MM.1S (cell line): ENCODE results near the gene CLIC5.

Source experiments
- DNase-seq: peaks from one replicate; pipeline ENCODE4 v3.0.0-alpha.2; 2015
- H2AFZ ChIP-seq: fragments of 300-600 bp; sonication (generic); 2 replicates; pipeline ENCODE4 v1.6.0; 2016; ENCODE audit warnings: antibody characterized with exemption, low read length
- H3F3A ChIP-seq: fragments of 300-600 bp; sonication (generic); 2 replicates; pipeline ENCODE4 v1.6.1; 2016; ENCODE audit warnings: mild to moderate bottlenecking, antibody characterized with exemption, low read length, moderate library complexity, mixed read lengths; ENCODE audit not compliant: insufficient read depth
- H3K27ac ChIP-seq: fragments of 300-600 bp; sonication (generic); 2 replicates; pipeline ENCODE4 v1.5.1; 2016; ENCODE audit warnings: mild to moderate bottlenecking, low read length
- H3K27me3 ChIP-seq: fragments of 300-600 bp; sonication (generic); replicated peaks from 2 replicates; pipeline ENCODE4 v1.6.0; 2016; ENCODE audit warnings: low read length; ENCODE audit not compliant: insufficient read depth
- H3K36me3 ChIP-seq: fragments of 300-600 bp; sonication (generic); replicated peaks from 2 replicates; pipeline ENCODE4 v1.6.1; 2016; ENCODE audit warnings: mild to moderate bottlenecking, low read length, mixed read lengths; ENCODE audit not compliant: insufficient read depth
- H3K4me1 ChIP-seq: fragments of 300-600 bp; sonication (generic); 2 replicates; pipeline ENCODE4 v1.6.1; 2016; ENCODE audit warnings: low read length, mixed read lengths
- H3K4me2 ChIP-seq: fragments of 300-600 bp; sonication (generic); 2 replicates; pipeline ENCODE4 v1.6.0; 2016; ENCODE audit warnings: low read depth, low read length
- H3K4me3 ChIP-seq: fragments of 300-600 bp; sonication (generic); 2 replicates; pipeline ENCODE4 v1.5.1; 2016; ENCODE audit warnings: low read length, mixed read lengths
- H3K79me2 ChIP-seq: fragments of 300-600 bp; sonication (generic); 2 replicates; pipeline ENCODE4 v1.6.1; 2016; ENCODE audit warnings: mixed run types, low read length, mixed read lengths
- H3K9ac ChIP-seq: fragments of 300-600 bp; sonication (generic); 2 replicates; pipeline ENCODE4 v1.6.1; 2016; ENCODE audit warnings: low read length, mixed read lengths
- H3K9me2 ChIP-seq: fragments of 300-600 bp; sonication (generic); replicated peaks from 2 replicates; pipeline ENCODE4 v1.6.1; 2016; ENCODE audit warnings: mild to moderate bottlenecking, low read length, mixed read lengths; ENCODE audit not compliant: insufficient read depth
- H3K9me3 ChIP-seq: fragments of 300-600 bp; sonication (generic); replicated peaks from 2 replicates; pipeline ENCODE4 v1.6.1; 2016; ENCODE audit warnings: mild to moderate bottlenecking, low read length, mixed read lengths; ENCODE audit not compliant: insufficient read depth
- H4K20me1 ChIP-seq: fragments of 300-600 bp; sonication (generic); 2 replicates; pipeline ENCODE4 v1.6.1; 2016; ENCODE audit warnings: mild to moderate bottlenecking, low read length, moderate library complexity, mixed read lengths; ENCODE audit not compliant: insufficient read depth
- EZH2 ChIP-seq: fragments of 300-600 bp; sonication (generic); optimal IDR thresholded peaks from 2 replicates; pipeline ENCODE3; 2017; ENCODE audit warnings: low read depth, mild to moderate bottlenecking, antibody characterized with exemption, low read length, mixed read lengths
- EZH2phosphoT487 ChIP-seq: fragments of 300-600 bp; sonication (generic); IDR thresholded peaks from 2 replicates; pipeline ENCODE4 v1.6.1; 2018; ENCODE audit warnings: antibody characterized with exemption, low read length
- TF ChIP-seq, protein P1 (sequence below): fragments of 300-600 bp; sonication (generic); IDR thresholded peaks from 2 replicates; pipeline ENCODE4 v1.5.1; 2016; ENCODE audit warnings: antibody characterized with exemption, low read length, mixed read lengths

The CLIC5 gene

DNA sequence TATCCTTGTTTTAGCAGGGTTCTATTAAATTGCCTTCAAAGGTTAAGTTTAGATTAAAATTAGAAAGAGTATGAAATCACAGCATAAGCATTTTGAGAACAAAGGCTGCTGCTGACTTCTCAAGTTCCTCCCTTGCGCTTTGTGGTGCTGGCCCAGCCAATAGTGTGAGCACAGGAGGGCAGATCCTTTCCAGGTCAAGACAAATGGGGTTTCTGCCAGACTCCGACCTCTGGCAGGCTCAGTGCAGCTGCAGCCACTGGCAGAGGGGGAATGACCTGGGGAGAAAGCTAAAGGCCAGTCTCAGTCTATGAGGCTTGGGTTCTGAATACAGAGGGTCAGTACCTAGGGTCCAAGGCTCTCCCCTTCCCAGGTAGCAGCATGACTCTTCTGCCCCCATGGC is 27.0 kb downstream of the CLIC5 start:
- TF ChIP-seq, protein P1, sequence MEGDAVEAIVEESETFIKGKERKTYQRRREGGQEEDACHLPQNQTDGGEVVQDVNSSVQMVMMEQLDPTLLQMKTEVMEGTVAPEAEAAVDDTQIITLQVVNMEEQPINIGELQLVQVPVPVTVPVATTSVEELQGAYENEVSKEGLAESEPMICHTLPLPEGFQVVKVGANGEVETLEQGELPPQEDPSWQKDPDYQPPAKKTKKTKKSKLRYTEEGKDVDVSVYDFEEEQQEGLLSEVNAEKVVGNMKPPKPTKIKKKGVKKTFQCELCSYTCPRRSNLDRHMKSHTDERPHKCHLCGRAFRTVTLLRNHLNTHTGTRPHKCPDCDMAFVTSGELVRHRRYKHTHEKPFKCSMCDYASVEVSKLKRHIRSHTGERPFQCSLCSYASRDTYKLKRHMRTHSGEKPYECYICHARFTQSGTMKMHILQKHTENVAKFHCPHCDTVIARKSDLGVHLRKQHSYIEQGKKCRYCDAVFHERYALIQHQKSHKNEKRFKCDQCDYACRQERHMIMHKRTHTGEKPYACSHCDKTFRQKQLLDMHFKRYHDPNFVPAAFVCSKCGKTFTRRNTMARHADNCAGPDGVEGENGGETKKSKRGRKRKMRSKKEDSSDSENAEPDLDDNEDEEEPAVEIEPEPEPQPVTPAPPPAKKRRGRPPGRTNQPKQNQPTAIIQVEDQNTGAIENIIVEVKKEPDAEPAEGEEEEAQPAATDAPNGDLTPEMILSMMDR: no peak
- TF ChIP-seq EZH2phosphoT487 (no peak), EZH2 (no peak)
- Histone ChIP-seq H3K9me3 (no peaks in the 10 kb centered on the region), H3K36me3 (no peaks in the 10 kb centered on the region), H3K4me1 (peaks cover 16% of the 10 kb centered on the region), H3F3A (peaks cover 8% of the 10 kb centered on the region; the same call in 1 of the 2 replicates), H3K79me2 (no peaks in the 10 kb centered on the region), H2AFZ (no peak overlapping the region), H3K27ac (no peak overlapping the region), H3K9me2 (no peaks in the 10 kb centered on the region), H3K27me3 (0 out of 2 replicates have a peak, but pooled peaks cover 5% of the 10 kb centered on the region), H3K4me3 (no peak overlapping the region), H3K9ac (no peak overlapping the region), H4K20me1 (no peaks in the 10 kb centered on the region), H3K4me2 (no peak overlapping the region)
- no peak for DNase-seq

DNA sequence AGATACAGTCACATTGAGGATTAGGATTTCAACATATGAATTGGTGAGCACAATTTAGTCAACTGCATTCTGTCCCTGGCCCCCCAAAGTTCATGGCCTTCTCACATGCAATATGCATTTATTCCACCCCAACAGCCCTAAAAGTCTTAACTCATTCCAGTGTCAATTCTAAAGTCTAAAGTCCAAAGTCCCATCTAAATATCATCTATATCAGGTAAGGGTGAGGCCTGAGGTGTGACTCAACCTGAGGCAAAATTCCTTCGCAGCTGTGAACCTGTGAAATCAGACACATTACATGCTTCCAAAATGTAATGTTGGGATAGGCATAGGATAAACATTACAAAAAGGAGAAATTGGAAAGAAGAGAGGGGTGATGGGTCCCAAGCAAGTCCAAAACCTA is 27.8 kb downstream of the CLIC5 start:
- 0 out of 2 replicates have a peak, but pooled peaks cover 5% of the 10 kb centered on the region for H3K27me3 ChIP-seq
- no peak overlapping the region for H3K9ac ChIP-seq
- H3K9me2 ChIP-seq: no peaks in the 10 kb centered on the region
- H3K4me3 ChIP-seq: no peak overlapping the region
- H3K79me2 ChIP-seq: no peaks in the 10 kb centered on the region
- H3K27ac ChIP-seq: no peak overlapping the region
- H3K4me1 ChIP-seq: peaks cover 16% of the 10 kb centered on the region
- no peak for DNase-seq
- H4K20me1 ChIP-seq: no peaks in the 10 kb centered on the region
- H3K36me3 ChIP-seq: no peaks in the 10 kb centered on the region
- peaks cover 8% of the 10 kb centered on the region; the same call in 1 of the 2 replicates for H3F3A ChIP-seq
- H3K9me3 ChIP-seq: no peaks in the 10 kb centered on the region
- no peak overlapping the region for H3K4me2 ChIP-seq
- no peak overlapping the region for H2AFZ ChIP-seq
- TF ChIP-seq EZH2 (no peak), EZH2phosphoT487 (no peak)
- TF ChIP-seq, protein P1: no peak

DNA sequence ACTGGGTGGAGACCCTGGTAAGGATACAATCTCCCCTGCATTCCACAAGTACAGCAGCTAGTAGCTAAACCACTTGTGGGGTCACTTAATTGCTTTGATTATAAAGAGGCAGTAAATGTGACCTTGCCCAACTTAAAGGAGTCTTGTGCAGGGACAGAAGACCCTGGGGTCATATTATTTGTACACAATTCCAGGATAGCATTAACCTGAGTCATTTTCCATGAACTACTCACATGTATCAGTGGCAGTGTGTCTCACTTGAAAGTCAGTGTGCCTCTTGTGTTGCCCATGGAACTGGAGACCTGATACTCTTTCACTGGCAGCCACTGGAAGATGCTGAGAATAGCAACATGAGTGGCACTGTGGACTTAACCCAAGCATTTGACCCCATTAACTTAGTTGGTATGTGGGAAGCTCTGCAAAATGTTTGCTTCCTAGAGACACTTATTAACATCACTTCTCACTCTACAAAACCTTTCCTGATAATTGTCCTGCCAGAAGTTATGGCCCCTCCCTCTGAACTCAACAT is 28.9 kb downstream of the CLIC5 start:
- no peak for DNase-seq
- Histone ChIP-seq H3K9ac (no peak overlapping the region), H3K4me2 (no peak overlapping the region), H3K27me3 (0 out of 2 replicates have a peak, but pooled peaks cover 5% of the 10 kb centered on the region), H3K36me3 (no peaks in the 10 kb centered on the region), H2AFZ (no peak overlapping the region), H4K20me1 (no peaks in the 10 kb centered on the region), H3K79me2 (no peaks in the 10 kb centered on the region), H3K9me3 (no peaks in the 10 kb centered on the region), H3F3A (peaks cover 8% of the 10 kb centered on the region; the same call in 1 of the 2 replicates), H3K27ac (no peak overlapping the region), H3K4me1 (peaks cover 16% of the 10 kb centered on the region), H3K4me3 (no peak overlapping the region), H3K9me2 (no peaks in the 10 kb centered on the region)
- no peak for TF ChIP-seq EZH2phosphoT487
- TF ChIP-seq, protein P1: no peak
- TF ChIP-seq EZH2: no peak
